Activated CD4-positive, CD25-positive, alpha-beta regulatory T cell treated with anti-CD3 and anti-CD28 coated beads, Interleukin-2, amount 50 U/mL, for 72 hours (primary cell): Measurements from ENCODE around the gene NRROS.

Experiments used
- DNase-seq: peaks from one replicate; pipeline ENCODE4 v3.0.0; 2021

The NRROS gene

DNA sequence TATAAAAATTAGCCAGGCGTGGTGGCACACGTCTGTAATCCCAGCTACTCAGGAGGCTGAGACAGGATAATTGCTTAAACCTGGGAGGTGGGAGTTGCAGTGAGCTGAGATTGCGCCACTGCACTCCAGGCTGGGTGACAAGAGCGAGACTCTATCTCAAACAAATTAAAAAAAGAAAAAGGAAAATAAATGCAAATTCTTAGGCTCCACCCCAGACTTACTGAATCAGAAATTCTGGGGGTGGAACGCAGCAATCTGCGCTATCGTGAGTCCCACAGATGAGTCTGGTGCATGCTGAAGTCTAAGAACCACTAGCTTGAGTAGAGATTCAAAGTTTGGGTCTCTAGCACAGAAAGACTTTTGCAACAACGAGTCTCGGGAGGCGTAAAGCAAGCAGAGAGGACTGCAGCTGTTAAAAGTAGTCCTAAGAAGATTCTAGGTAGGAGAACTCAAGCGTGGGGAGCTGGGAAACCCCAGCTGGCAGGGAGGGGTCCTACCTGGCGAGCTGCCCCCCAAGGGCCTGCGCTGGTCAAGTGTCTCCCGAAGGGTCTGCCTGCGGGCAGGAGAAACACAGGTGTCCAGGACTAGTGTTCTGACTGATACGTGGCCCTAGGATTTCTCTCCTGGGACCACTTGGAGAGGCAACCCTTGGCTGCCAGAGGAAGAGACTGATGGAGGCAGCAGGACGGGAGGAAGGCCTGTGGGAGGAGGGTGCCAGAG, 50.6 kb downstream of the NRROS start:
- no peak for DNase-seq

DNA sequence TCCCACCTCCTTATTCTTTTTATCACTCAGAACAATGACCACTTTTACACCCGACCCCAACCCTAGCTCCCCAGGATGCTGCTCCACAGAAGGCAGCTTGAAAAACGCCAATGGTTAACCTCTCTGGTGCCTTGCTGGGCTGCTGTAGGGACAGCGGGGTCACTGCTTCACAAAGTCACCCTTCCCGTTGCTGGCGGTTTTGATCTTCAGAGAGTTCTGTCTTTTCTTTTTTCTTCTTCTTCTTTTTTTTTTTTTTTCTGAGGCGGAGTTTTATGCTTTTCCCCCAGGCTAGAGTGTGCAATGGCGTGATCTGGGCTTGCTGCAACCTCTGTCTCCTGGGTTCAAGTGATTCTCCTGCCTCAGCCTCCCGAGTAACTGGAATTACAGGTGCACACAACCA, 51.9 kb downstream of the NRROS start:
- DNase-seq = no peak

DNA sequence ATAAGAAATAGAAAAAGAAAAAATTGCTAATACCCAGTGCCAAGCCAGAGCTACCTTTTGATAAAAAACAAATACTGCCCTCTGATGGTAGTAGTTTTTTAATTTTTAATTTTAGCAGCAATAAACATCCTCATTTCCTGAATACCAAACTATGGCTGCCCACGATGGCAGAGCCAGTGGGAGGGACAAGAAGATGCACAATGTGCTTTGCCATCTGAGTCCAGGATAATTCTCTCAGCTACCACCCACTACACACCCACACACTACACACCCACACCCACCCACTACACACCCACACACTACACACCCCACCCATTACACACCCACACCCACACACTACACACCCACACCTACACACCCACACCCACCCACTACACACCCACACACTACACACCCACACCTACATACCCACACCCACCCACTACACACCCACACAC, 54.7 kb downstream of the NRROS start:
- no peak for DNase-seq

DNA sequence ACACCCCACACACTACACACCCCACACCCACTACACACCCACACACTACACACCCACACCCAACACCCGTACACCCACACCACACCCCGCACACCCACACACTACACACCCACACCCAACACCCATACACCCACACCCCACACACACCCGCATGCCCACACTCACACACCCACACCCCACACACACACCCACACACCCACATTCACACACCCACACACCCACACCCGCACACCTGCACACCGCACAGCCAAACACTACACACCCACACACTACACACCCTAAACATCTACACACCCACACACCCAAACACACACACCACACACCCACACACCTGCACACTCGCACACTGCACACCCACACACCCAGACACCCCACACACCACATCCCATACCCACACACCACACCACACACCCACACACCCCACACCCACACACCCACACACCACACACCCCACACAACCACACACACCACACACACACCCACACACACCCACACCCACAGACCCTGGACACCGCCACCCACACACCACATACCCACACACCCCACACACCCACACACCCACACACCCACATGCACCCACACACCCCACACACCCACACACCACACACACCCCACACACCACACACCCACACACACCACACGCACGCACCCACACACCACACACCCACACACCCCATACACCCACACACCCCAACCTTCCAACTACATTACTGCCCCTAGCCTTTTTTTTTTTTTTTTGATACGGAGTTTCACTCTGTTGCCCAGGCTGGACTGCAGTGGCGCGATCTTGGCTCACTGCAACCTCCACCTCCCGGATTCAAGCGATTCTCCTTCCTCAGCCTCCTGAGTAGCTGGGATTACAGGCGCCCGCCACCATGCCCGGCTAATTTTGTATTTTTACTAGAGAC, 55.7 kb downstream of the NRROS start:
- DNase-seq = no peak

DNA sequence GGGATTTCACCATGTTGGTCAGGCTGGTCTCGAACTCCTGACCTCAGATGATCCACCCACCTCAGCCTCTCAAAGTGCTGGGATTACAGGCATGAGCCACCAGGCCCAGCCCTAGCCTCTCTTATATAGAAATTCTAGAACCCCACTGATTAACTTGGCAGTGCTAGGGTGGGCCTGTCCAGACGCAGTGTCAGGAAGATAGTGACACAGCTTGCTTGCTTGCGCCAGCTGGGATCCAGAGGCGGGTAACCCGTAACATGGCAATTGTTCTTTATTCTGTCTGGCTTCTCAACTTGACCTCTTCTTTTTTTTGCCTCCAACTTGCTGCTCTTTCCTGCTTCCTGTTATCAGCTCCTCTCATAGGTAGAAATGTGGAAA, 56.3 kb downstream of the NRROS start:
- no peak for DNase-seq

DNA sequence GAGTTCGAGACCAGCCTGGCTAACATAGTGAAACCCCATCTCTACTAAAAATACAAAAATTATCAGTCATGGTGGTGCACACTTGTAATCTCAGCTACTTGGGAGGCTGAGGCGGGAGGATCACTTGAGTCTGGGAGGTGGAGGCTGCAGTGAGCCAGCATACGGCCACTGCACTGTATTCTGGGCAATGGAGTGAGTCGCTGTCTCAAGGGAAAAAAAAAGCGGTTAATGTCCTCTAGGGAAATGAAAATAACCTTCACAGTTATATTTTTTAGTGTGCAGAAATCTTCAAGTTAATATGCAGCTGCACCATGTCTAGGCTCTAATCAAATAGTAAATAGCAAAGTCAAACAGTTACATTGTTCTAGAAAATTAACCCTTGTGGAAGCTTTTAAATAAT, 57.8 kb downstream of the NRROS start:
- no peak for DNase-seq

DNA sequence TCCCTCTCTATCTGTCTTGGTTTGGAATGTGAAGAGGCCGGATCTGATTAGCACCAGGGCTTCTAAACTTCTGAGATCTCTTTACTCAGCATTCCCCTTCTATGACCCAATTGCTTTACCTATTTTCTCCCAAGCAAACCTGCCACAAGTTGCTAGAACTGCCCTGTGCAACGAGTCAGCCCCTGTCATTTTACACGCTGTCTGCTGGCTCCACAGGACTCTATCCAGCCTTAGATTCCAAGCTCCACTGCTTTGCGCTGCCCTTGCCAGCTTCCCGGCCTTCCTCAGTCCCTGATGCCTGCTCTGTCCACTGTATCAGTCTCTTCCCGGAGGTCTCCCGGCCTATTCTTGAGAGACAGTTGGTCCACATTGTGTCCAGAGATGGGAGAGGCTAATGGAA, 60.3 kb downstream of the NRROS start:
- DNase-seq = no peak

DNA sequence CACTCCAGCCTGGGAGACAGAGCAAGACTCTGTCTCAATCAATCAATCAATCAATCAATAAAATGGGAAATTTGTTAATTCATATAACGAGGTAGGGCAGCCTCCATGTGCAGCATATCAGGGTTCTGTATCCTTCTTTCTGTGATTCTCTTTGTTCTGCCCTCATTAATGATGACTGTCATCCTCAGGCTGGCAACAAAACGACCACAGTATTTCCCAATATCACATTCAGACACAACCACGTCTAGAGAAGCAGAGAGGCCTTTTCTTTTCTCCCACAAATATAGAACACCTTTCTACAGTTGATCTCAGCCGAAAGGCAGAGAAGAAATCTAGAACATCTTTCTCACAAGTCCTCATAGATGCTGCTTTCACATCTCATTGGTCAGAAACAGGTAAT, 61.3 kb downstream of the NRROS start:
- DNase-seq = no peak

DNA sequence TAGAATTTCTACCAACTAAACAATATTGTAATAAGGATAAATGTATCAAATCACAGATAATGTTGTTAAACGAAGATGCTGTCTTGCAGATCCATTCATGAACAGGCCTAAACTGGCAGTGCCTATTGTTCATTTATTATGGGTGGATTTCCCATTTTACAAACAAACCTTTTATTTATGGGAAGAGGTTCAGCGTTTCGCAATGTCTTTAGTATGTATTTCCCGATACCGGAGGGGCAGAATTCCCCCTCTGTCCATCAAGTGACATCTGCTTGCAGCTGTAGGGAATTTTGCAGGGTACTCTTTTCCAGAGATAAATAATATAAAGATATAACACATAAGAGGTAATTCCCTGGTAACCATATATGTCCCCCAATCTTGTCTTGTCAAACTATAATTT, 66.8 kb downstream of the NRROS start:
- DNase-seq = no peak

DNA sequence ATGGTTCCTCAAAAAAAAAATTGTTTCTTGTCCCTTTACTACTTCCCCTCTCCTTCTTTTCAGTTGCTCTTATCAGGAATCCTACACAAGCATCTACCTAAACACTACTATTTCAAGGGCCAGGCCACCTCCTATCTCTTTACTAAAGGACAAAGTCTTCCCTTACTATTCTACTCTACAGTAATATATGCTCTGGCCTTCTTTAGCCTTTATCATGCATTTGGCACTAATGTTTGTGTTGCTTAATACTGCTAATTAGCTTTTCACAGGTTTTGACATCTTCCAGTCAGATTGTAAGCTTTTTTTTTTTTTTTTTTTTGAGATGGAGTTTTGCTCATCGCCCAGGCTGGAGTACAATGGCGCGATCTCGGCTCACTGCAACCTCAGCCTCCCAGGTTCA, 67.2 kb downstream of the NRROS start:
- DNase-seq = no peak

DNA sequence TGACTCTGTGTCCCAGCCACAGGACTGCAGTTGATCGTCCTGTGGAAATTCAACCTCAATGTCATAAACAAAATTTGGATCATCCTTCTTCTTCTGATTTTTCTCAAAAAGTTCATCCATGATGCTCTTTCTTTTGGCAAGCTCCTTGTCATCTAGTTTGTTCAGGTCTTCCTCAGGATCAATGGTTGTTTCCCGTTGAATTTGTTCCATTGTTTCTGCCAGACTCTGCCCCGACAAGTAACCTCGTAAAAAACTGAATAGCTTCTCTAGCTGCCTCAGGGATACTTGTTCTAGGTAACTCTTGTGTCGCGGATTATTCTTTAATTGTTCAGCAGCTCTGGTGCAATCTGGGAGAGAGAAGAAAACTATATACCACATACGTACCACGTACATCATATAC, 68.1 kb downstream of the NRROS start:
- DNase-seq = no peak

DNA sequence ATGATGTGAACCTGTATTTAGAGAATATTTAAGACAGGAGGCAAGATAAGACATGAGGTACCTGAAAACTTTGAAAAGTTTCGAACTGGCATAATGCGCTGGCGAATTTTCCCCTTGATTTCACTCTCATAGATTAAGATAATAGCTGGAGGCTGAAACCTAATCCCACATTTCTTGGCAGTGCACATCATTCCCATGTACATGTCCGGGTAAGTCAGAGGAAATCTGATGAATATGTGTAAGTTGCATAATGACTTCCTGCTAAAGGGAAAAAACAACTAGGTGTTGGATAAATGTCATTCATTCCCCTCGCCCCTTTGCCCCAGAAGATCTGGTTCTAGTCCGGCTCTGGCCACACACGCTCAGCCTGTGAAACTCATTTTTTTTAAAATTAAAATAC, 69.0 kb downstream of the NRROS start:
- no peak for DNase-seq
